Stimulated activated CD4-positive, alpha-beta T cell treated with anti-CD3 and anti-CD28 coated beads, Interleukin-1b, Interleukin-23, amount 100 ng/mL, for 1 hour (primary cell): Measurements from ENCODE around the gene ZNF750.

ENCODE experiments used
- DNase-seq, 2 donors: peaks; one replicate each; pipeline ENCODE4 v3.0.0-alpha.2; 2020; ENCODE audit warnings: low read depth in 2 of 2

ZNF750 gene

DNA sequence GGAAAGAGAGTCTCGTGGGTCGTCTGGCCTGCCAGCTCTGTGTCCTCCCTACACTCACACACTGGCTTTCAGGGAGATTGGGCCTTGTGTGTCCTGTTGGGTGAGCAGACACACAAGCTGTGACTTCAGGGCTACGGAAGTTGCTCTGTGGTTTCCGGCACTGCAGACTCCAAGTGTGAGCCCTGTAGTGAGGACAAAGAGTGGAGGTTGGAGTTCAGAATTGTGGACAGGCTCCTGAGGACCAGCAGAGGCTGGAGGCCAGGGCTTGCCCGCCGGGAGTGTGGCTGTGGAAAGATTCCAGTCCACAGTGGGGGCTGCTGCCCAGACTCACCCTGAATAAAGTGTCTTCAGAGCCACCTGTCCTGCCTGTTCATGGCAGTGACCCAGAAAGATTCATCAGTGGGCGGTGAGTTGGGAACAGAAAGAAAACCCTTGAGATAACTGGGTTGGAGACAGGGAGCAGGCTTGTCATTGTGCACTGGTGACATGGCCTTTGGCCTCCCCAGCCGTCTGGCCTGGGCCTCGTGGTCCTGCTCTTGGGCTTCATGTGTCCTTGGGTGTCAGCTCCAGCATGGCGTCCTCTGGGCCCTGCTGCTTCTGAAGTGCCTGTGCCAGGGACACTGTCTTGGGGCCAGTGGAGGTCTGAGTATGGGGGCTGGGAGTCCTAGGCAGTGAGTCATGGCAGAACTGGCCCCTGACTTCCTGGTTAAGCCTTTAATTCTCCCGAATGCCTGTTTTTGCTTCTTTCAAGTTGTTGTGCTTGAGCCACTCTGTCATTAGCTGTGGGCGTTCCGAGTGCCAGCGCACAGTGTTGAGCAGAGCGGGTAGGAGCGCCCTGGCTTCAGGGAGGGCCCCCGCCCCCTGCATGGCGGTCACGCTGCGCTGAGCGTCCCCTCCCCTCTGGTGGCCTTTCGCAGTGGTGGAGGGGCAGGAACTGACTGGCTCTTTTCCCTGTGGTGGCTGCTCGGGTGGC is 19.9 kb upstream of the ZNF750 start:
- DNase-seq = no peak

DNA sequence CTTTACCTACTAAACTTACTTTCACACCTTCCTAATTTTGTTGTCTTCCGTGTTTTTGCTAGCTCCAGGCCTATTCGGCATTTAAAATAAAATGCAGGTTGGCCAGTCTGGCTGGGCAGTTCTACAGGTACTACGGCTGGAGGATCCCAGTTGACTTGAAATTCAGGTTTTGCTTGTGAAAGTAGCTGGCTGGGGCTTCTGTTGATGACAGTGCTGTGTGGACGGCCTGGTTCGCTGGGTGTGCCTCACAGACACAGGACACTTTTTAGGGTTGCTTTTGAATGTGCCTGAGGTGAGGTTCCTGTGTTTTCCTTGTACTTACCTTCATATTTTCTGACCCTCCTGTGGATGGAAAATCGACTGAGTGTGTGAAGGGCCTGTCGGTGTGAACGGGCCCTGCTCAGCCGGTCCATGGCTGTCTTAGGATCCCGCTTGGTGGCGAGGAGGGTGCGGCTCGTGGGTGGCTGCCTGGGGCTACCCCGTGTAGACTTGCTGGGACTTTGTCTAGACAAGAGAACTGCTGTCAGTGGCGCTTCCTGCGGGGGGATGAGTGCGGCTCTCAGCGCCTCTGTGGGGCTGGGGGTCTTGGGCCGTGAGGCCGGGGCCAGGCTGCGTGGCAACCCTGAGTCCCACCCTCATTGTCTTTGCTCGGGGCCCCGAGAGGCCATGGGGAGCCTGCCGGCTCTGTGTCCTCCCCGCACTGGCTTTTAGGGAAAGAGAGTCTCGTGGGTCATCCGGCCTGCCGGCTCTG is 18.7 kb upstream of the ZNF750 start:
- DNase-seq = no peak

DNA sequence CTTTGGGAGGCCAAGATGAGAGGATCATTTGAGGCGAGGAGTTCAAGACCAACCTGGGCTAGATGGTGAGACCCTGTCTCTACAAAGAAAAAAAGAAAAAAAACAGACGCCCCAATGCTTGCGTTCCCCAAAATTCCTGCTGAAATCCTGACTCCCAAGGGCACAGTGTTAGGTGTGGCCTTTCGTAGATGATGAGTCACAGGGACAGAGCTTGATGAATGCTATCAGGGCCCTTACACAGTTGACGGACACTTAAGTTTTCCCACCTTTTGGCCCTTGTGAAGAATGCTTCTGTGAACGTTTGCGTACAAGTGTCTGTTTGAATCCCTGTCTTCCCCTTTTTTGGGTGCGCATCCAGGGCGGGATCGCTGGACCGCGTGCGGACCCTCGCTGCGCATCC is 16.5 kb upstream of the ZNF750 start:
- DNase-seq = no peak

DNA sequence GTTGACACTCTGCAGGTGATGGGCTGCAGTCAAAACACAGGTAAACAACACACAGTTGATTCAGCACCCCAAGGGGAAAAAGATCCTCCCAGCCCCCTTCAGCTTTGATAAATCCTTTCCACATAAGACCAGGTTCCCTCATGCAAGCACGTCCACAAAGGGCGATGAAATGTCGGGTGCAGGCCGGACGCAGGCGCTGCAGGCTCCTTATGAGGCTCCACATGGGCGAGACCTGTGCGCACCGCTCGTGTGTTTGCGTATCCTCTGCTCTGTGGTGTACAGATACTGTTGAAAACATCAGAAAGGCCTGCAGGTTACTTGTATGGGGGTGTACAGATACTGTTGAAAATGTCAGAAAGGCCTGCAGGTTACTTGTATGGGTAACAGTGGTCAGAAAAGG is 14.4 kb upstream of the ZNF750 start:
- no peak for DNase-seq

DNA sequence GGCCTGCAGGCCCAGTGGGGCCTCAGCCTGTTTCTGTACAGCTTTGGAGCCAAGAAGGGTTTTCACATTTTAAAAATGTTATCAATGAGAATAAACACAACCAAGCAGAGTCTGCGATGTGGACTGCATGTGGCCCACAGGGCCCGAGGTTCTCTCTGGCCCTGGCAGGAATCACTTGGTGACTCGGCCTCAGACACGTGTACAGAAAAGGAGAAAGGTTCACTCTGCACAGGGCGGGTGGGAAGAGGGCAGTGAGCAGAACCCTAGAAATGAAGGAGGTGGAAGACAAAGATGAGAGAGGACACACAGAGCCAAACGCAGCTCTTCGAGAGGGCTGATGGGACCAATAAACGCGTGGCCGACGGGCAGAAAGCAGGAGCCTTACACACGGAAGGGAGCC is 11.6 kb upstream of the ZNF750 start:
- DNase-seq = no peak

GRCh38 chr17:82849076-82849945 is 9.5 kb upstream of the ZNF750 start:
- no peak for DNase-seq

DNA sequence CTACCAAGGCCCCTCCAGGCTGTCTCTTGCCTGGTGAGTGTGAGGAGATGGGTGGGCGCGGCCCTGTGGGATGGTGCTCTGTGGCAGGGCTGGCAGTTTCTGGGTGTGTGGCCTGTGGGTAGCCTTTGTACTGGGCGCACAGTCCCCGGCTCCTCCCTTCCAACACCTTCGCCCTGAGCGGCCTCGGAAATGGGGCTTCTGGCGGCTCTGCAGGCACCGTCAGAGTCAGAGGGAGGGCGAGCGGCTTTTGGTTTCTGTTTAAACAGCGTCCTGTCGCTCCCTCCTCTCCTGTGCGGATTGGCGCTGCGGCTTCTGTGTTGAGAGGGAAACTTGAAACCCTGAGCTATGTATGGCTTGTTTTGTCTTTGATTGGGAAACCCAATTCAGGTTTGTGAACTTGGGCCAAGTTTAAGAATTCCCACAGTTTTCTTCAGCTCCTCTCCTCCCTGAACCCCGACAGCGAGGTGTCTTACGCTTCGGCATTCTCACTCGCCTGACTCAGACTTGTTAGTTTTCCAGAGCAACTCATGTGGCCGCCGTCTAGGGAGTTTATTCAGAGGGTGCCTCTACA is 8.3 kb upstream of the ZNF750 start:
- DNase-seq = no peak

DNA sequence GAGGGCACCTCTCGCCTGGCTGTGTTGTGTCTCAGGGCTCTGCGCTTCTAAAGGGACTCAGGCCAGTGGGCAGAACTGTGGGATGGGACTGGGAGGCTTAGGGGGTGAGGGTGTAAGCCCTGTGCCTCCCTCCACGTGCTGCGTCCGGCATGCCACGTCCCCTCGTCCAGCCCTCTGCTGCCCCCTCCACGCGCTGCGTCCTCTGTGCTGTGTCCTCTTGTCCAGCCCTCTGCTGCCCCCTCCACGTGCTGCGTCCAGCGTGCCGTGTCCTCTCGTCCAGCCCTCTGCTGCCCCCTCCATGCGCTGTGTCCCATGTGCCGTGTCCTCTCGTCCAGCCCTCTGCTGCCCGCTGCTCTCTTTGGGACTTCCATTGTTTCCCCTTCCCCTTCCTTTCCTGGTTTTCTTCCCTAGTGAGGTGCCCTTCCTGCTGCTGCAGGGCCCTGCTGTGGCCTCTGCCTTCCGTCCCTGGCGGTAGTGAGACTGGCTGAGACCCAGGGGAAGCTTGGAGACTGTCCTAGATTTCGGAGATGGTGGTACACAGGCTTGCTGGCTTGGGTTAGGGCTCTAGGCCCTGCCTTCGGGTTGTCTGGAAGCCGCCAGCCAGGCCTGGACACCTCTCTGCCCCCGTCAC is 6.4 kb upstream of the ZNF750 start:
- DNase-seq = no peak

- no peak for DNase-seq
Measured at GRCh38 chr17:82845163-82845807, 5.5 kb upstream of the ZNF750 start.

GRCh38 chr17:82844796-82845162 is 5.0 kb upstream of the ZNF750 start:
- no peak for DNase-seq

GRCh38 chr17:82843904-82844680 is 4.3 kb upstream of the ZNF750 start:
- DNase-seq = no peak

DNA sequence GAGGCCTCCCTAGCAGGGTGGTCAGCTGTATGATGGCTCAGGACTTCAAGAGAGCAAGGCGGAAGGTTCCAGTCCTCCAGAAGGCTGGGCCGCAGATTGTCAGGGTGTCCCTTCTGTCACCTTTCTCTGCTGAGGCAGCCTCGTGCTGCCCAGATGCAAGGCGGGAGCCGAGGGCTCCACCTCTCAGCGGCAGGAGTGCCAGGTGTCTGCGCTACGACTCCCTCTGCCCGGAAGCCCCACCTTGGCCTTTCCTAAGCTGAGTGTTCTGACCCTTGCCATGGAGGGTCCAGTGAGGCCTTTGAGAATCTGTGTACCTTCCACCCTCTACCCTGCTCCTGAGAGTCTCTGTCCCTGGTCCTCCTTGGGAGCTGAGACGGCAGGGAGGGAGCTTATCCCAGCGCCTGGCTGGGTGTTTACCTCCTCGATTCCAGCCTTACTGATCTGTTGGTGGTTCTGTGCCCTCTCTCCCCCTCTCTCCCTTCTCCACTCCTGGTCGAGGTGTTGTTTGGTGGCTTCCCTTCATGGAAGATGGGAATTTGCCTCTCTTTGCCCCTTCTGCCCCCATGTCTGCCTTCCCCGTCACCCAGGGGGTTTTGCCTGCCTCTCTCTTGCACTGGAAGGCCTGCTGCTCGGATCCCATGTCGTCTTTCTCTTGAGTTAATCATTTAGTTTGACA is 2.2 kb upstream of the ZNF750 start:
- DNase-seq = no peak

DNA sequence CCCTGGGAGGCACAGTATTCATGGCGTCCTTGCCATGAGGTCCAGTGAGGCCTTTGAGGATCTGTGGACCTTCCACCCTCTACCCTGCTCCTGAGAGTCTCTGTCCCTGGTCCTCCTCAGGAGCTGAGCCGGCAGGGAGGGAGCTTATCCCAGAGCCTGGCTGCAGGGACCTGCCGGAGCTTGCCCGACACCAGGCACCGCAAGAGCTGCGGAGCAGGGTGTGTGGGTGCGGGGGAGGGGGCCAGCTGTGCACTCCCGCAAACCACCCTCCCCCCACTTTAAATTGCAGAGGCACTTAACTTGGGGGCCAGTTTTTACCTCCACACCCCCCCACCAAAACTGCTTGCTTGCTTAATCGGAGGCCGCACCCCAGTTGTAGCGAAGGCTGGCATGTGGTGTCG is 609 bp upstream of the ZNF750 start:
- DNase-seq = no peak

GRCh38 chr17:82838386-82839063 is 1.3 kb downstream of the ZNF750 start:
- DNase-seq = no peak

- no peak for DNase-seq
Measured at GRCh38 chr17:82837586-82838320, 2.1 kb downstream of the ZNF750 start.

- DNase-seq = no peak
Measured at GRCh38 chr17:82836823-82837357, 2.9 kb downstream of the ZNF750 start.

- no peak for DNase-seq
Measured at GRCh38 chr17:82835766-82836512, 3.9 kb downstream of the ZNF750 start.
